IPS-20b (cell line): ENCODE results near the gene NNMT.
"Not testable (repeated sequence)": the region's sequence is repeated elsewhere in the genome, so short reads cannot be mapped to it uniquely, and the experiment has no call there.

Source experiments
- H3K27ac ChIP-seq: one replicate; pipeline ENCODE4 v1.5.1; 2013; ENCODE audit warnings: low read length
- H3K27me3 ChIP-seq: 2 replicates; pipeline ENCODE4 v1.6.1; 2013; ENCODE audit warnings: mild to moderate bottlenecking, low read length, inconsistent platforms; ENCODE audit not compliant: insufficient read depth
- H3K36me3 ChIP-seq: 2 replicates; pipeline ENCODE4 v1.6.1; 2013; ENCODE audit warnings: low read depth, mild to moderate bottlenecking, inconsistent platforms, low read length, moderate library complexity; ENCODE audit not compliant: insufficient read depth
- H3K4me1 ChIP-seq: 2 replicates; pipeline ENCODE4 v1.6.1; 2013; ENCODE audit warnings: mild to moderate bottlenecking, control low read depth, inconsistent platforms, low read length, moderate library complexity; ENCODE audit not compliant: insufficient read depth
- H3K4me3 ChIP-seq: 2 replicates; pipeline ENCODE4 v1.5.1; 2013; ENCODE audit warnings: mild to moderate bottlenecking, low read length, inconsistent platforms
- H3K9ac ChIP-seq: 2 replicates; pipeline ENCODE4 v1.6.1; 2013; ENCODE audit warnings: low read depth, mild to moderate bottlenecking, inconsistent platforms, low read length, moderate library complexity
- H3K9me3 ChIP-seq: 2 replicates; pipeline ENCODE4 v1.6.1; 2013; ENCODE audit warnings: mild to moderate bottlenecking, low read depth, low read length, inconsistent platforms; ENCODE audit not compliant: insufficient read depth

NNMT gene

GRCh38 chr11:114316980-114317786 is 21.0 kb downstream of the NNMT start:
- H3K4me3 ChIP-seq: no peak overlapping the region

DNA sequence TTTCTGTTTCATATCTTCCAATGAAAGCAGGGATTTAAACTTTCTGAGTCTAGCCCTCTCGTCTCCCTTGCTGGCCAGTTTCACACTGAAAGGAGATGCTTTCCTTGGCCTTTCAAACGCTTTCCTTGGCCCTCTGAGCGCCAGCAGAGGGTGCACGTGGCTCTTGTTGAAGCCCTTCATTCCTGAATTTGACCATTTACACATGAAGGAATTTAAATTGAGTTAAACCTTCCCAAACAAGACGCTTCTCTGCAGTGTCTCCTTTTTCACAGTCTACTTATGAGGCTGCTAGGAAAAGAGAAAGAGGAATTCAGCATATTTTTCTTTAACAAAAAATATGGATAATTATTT is 21.6 kb downstream of the NNMT start:
- no peaks in the 10 kb centered on the region for H3K36me3 ChIP-seq
- H3K27ac ChIP-seq: no peak overlapping the region
- no peaks in the 10 kb centered on the region for H3K27me3 ChIP-seq
- H3K9me3 ChIP-seq: no peaks in the 10 kb centered on the region
- H3K4me1 ChIP-seq: peaks cover 33% of the 10 kb centered on the region; the same call in 1 of the 2 replicates
- no peak overlapping the region for H3K4me3 ChIP-seq
- no peak overlapping the region for H3K9ac ChIP-seq

More at GRCh38 chr11:114316980-114317786, 21.0 kb downstream of the NNMT start:
- Histone ChIP-seq H3K36me3 (no peaks in the 10 kb centered on the region), H3K9me3 (no peaks in the 10 kb centered on the region), H3K4me1 (peaks cover 33% of the 10 kb centered on the region; the same call in 1 of the 2 replicates), H3K27ac (no peak overlapping the region), H3K27me3 (no peaks in the 10 kb centered on the region), H3K9ac (no peak overlapping the region)

DNA sequence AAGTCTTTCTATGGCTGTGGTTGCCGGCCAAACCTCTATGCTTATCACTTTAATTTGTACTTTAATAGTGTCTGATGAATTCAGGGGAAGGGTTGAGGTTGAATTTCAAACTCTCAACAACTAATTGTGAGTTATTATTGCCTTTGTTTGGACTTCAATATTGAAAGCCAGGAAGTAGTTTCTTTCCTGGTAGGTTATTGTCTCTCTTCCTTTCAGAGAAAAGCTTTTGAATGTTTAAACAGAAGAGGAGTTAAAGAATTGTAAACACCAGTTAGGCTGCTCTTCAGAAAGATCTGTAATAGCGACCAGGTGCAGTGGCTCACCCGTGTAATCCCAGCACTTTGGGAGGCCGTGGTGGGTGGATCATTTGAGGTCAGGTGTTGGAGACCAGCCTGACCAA is 22.2 kb downstream of the NNMT start:
- Histone ChIP-seq H3K9me3 (no peaks in the 10 kb centered on the region), H3K4me3 (no peak overlapping the region), H3K9ac (0 out of 2 replicates have a peak overlapping the region, but pooled peaks have one; percentile 17), H3K36me3 (no peaks in the 10 kb centered on the region), H3K27ac (no peak overlapping the region), H3K4me1 (peaks cover 33% of the 10 kb centered on the region; the same call in 1 of the 2 replicates), H3K27me3 (no peaks in the 10 kb centered on the region)

GRCh38 chr11:114319716-114320328 is 23.6 kb downstream of the NNMT start:
- Histone ChIP-seq H3K27me3 (no peaks in the 10 kb centered on the region), H3K4me1 (peaks cover 33% of the 10 kb centered on the region; the same call in 1 of the 2 replicates), H3K4me3 (peak overlapping the region; percentile 32; the same call in 1 of the 2 replicates), H3K36me3 (no peaks in the 10 kb centered on the region), H3K27ac (no peak overlapping the region), H3K9me3 (no peaks in the 10 kb centered on the region; the same call in 1 of the 2 replicates), H3K9ac (no peak overlapping the region)

DNA sequence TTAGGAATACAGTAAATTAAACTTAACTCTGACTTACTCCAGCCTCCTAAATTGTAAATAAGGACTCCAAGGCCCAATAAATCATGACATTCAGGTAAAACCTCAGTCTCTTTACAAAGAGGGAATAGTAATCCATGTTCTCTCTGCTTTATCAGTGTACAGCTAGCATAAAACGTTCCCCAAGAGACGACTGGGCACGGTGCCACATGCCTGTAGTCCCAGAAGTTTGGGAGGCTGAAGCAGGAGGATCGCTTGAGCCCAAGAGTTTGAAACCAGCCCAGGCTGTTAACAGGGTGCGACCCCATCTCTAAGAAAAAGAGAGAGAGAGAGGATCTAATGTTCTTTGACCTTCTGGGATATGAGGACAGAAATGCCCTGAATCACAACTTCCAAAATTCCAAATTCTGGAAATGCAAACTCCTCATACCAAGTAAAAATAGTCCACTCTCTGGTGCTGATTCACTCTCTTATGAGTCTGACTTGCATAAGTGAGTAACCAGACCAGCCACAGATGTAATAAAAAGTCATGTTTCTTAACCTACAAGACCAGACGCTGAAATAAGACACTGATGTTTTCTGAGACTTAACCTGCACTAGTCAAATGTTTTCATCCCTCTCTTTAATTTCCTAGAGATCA is 25.5 kb downstream of the NNMT start:
- no peaks in the 10 kb centered on the region for H3K36me3 ChIP-seq
- H3K27ac ChIP-seq: no peak overlapping the region
- H3K9me3 ChIP-seq: no peaks in the 10 kb centered on the region; the same call in 1 of the 2 replicates
- no peaks in the 10 kb centered on the region for H3K27me3 ChIP-seq
- no peak overlapping the region for H3K4me3 ChIP-seq
- H3K4me1 ChIP-seq: peaks cover 26% of the 10 kb centered on the region; the same call in 1 of the 2 replicates
- no peak overlapping the region for H3K9ac ChIP-seq

GRCh38 chr11:114322934-114323333 is 26.7 kb downstream of the NNMT start:
- Histone ChIP-seq H3K9ac (no peak overlapping the region), H3K27ac (no peak overlapping the region), H3K4me3 (no peak overlapping the region), H3K9me3 (no peaks in the 10 kb centered on the region; the same call in 1 of the 2 replicates), H3K4me1 (peaks cover 21% of the 10 kb centered on the region; the same call in 1 of the 2 replicates), H3K27me3 (no peaks in the 10 kb centered on the region), H3K36me3 (no peaks in the 10 kb centered on the region)

GRCh38 chr11:114326151-114326550 is 30.0 kb downstream of the NNMT start:
- no peaks in the 10 kb centered on the region for H3K36me3 ChIP-seq
- peaks cover 4% of the 10 kb centered on the region for H3K9me3 ChIP-seq
- no peaks in the 10 kb centered on the region for H3K4me1 ChIP-seq
- no peak overlapping the region for H3K9ac ChIP-seq
- no peak overlapping the region for H3K4me3 ChIP-seq
- no peaks in the 10 kb centered on the region for H3K27me3 ChIP-seq
- no peak overlapping the region for H3K27ac ChIP-seq

DNA sequence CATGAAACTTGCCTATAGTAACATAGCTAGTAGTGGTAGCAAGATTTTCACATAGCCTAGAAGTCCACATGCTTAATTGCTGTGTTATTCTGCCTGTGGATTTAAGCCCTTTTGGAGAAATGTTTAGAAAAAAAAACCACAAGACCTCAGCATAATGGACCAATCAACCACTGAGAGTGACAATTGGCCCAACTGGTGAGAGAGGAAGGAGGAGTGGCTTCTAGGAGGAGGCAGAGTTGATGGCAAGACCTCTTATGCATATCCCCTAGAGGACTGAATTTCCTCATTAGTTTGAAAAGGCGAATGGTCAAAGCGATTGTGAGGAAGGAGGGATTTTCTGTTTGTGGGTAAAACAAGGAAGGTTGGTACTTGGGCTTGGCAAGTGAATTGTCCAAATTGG is 30.6 kb downstream of the NNMT start:
- no peak overlapping the region for H3K9ac ChIP-seq

DNA sequence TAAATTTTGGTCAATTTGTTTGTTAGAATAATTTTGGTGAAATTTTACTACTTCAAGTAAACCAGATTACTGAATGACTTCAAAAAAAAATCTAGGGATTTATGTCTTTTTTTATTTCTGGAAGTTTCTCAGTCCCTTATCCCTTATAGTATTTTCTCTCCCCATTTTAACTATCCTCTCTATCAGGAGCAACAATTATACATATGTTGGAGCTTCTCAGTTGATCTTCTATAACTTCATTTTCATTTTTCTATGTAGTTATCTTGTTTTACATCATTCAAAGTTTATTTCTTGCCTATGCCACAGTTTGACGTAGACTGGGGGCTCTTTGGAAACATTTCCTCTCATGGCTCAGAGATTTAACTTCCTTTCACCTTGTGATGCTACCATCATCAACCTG is 34.2 kb downstream of the NNMT start:
- H3K9me3 ChIP-seq: peaks cover 4% of the 10 kb centered on the region; the same call in 1 of the 2 replicates
- no peaks in the 10 kb centered on the region for H3K4me1 ChIP-seq
- H3K4me3 ChIP-seq: no peak overlapping the region
- H3K9ac ChIP-seq: no peak overlapping the region
- H3K36me3 ChIP-seq: no peaks in the 10 kb centered on the region
- no peaks in the 10 kb centered on the region for H3K27me3 ChIP-seq
- H3K27ac ChIP-seq: no peak overlapping the region

More for the DNA sequence above, 30.6 kb downstream of the NNMT start:
- no peaks in the 10 kb centered on the region for H3K36me3 ChIP-seq
- H3K9me3 ChIP-seq: peaks cover 4% of the 10 kb centered on the region
- no peaks in the 10 kb centered on the region for H3K27me3 ChIP-seq
- H3K4me3 ChIP-seq: no peak overlapping the region
- no peaks in the 10 kb centered on the region for H3K4me1 ChIP-seq
- no peak overlapping the region for H3K27ac ChIP-seq

DNA sequence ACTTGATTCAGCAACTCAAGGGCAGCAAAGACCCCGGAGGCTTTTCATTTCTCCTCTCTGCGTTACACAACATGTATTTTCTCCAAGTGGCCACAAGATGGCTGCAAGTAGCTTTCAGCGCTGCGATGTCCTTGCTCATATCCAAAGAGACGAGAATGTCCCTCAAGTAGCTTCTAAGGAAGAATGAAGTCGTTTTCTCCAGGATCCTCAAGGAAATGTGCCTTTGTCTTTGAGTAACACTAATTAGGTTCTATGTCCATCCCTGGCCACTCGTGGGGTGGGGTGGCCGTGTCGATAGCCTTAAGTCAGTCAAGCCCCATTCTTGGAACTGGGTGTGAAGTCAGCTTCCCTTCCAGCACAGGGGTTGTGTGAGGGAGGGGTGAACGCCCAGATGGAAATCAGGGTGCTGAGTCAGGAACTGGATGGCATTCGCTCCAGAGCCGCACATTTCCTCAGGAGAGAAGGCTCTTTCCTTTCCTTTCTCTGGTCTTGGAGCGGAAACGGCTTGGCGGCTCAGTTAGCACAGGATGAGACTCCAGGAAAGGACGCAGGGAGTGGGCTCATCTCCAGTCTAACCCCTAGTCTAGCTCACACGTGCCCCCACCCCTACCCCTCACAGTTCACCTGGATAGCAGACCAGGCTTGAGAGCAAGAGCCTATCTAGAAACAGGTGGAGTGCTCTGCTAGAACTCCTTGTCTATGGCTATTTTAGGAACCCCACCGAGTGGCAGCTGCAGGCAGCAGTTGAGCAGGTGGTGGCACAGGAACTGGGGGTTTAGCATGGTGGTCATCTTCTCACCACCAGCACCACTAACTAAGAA is 44.3 kb downstream of the NNMT start:
- H3K27me3 ChIP-seq: no peaks in the 10 kb centered on the region
- no peak overlapping the region for H3K4me3 ChIP-seq
- no peaks in the 10 kb centered on the region for H3K9me3 ChIP-seq
- no peak overlapping the region for H3K9ac ChIP-seq
- no peaks in the 10 kb centered on the region for H3K36me3 ChIP-seq
- H3K27ac ChIP-seq: no peak overlapping the region
- no peaks in the 10 kb centered on the region; the same call in 1 of the 2 replicates for H3K4me1 ChIP-seq

DNA sequence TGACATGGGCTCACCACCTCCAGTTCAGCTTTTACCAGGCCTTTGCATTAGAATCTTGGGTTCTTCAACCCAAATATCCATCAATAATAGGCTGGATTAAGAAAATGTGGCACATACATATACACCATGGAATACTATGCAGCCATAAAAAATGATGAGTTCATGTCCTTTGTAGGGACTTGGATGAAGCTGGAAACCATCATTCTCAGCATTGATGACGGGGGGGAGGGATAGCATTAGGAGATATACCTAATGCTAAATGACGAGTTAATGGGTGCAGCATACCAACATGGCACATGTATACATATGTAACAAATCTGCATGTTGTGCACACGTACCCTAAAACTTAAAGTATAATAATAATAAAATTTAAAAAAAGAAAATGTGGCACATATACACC is 45.5 kb downstream of the NNMT start:
- not testable (repeated sequence) for H3K9ac ChIP-seq, H3K4me1 ChIP-seq, H3K4me3 ChIP-seq, H3K27me3 ChIP-seq, H3K27ac ChIP-seq, H3K36me3 ChIP-seq, H3K9me3 ChIP-seq
